Coronary artery (tissue), 2 donors: ENCODE measurements around the gene CETP.

Experiments
- DNase-seq: peaks from one replicate; pipeline ENCODE4 v3.0.0-alpha.2; 2017; ENCODE audit warnings: low spot score
- H3K27ac ChIP-seq, 2 donors: fragments of 200-600 bp; sonication (generic); one replicate each; pipeline ENCODE4 v1.5.1; 2016 to 2019
- H3K4me3 ChIP-seq: fragments of 200-600 bp; sonication (generic); 2 replicates; pipeline ENCODE4 v1.5.1; 2016; ENCODE audit warnings: mild to moderate bottlenecking, moderate library complexity
- CTCF ChIP-seq: fragments of 200-600 bp; sonication (generic); IDR thresholded peaks from one replicate; pipeline ENCODE4 v1.5.1; 2019; ENCODE audit warnings: antibody characterized with exemption

CETP gene

GRCh38 chr16:57016301-57016700 is 54.6 kb downstream of the CETP start:
- TF ChIP-seq CTCF, result no peak
- Histone ChIP-seq H3K4me3 (no peak overlapping the region), H3K27ac (no peak overlapping the region)
- DNase-seq, result no peak

GRCh38 chr16:57016831-57017230 is 55.1 kb downstream of the CETP start:
- TF ChIP-seq CTCF, result no peak
- DNase-seq, result no peak
- Histone ChIP-seq H3K4me3 (no peak overlapping the region), H3K27ac (no peak overlapping the region)

- no peak for DNase-seq
- Histone ChIP-seq H3K27ac (no peak overlapping the region), H3K4me3 (no peak overlapping the region)
- no peak for TF ChIP-seq CTCF
These were observed 55.5 kb downstream of the CETP start for GRCh38 chr16:57017251-57017650.

GRCh38 chr16:57019746-57020145 is 58.0 kb downstream of the CETP start:
- no peak overlapping the region for H3K27ac ChIP-seq
- no peak for TF ChIP-seq CTCF
- DNase-seq, result no peak
- no peak overlapping the region for H3K4me3 ChIP-seq

GRCh38 chr16:57020651-57021050 is 58.9 kb downstream of the CETP start:
- no peak overlapping the region for H3K4me3 ChIP-seq
- DNase-seq, result no peak
- TF ChIP-seq CTCF, result no peak
- H3K27ac ChIP-seq, result no peak overlapping the region

GRCh38 chr16:57021757-57022156 is 60.0 kb downstream of the CETP start:
- H3K27ac ChIP-seq, result no peak overlapping the region
- no peak overlapping the region for H3K4me3 ChIP-seq
- no peak for DNase-seq
- TF ChIP-seq CTCF, result no peak

GRCh38 chr16:57022445-57022844 is 60.7 kb downstream of the CETP start:
- Histone ChIP-seq H3K27ac (no peak overlapping the region), H3K4me3 (no peak overlapping the region)
- no peak for DNase-seq
- no peak for TF ChIP-seq CTCF
